ENCODE measurements around the gene KPNA4. TPM values are rescaled to one million over a fixed set of nuclear protein-coding genes. Genes with fewer than 3 reads are reported as not detected.

KPNA4 gene
- polyA plus RNA-seq, 3 donors = 4.4 to 14.7 (median 4.5) TPM

- peaks cover 5 to 11% of the 10 kb centered on the region in 2 donors for H3K9me3 ChIP-seq (replicated peaks in 1 of 2; ENCODE audit: control insufficient read depth in 1 of 2, insufficient read depth in 1 of 2, low read length in 2 of 2)
- Mint-ChIP-seq H3K27me3 (ENCODE audit: low read depth in 3 of 3) (no peaks in the 10 kb centered on the region), H3K27ac (peak overlapping the region in 2 of 7 donors; percentile 2 to 56), H3K4me3 (no peak overlapping the region), H3K9me3 (peaks cover 0 to 12% (median 7%) of the 10 kb centered on the region in 7 donors), H3K4me1 (peaks cover 24% of the 10 kb centered on the region), H3K36me3 (peaks cover 9 to 10% of the 10 kb centered on the region in 2 donors)
- no peak overlapping the region for H3K4me3 ChIP-seq (replicated peaks in 1 of 3; ENCODE audit: low read depth in 2 of 3, low read length in 3 of 3)
- peaks cover 0 to 3% of the 10 kb centered on the region in 2 donors for H3K36me3 ChIP-seq (replicated peaks in 1 of 2; ENCODE audit: control insufficient read depth in 1 of 2, insufficient read depth in 2 of 2, low read length in 2 of 2)
- no CpG with 5 or more reads among the region's 3 CpGs for WGBS (ENCODE audit: insufficient coverage)
- no peaks in the 10 kb centered on the region for H3K27me3 ChIP-seq (ENCODE audit: control insufficient read depth in 2 of 2, insufficient read depth in 2 of 2, low read length in 2 of 2)
- no peak overlapping the region for H3K9ac ChIP-seq (ENCODE audit: insufficient read depth, low read length, poor library complexity, severe bottlenecking)
- H3K27ac ChIP-seq (ENCODE audit: low read depth in 1 of 2, low read length in 2 of 2) = peak overlapping the region in 1 of 2 donors; percentile 7
- H3K79me2 ChIP-seq (ENCODE audit: insufficient read depth, low read length) = peaks cover 100% of the 10 kb centered on the region
- DNase-seq = no peak
- H4K20me1 ChIP-seq (ENCODE audit: insufficient read depth, low read length) = peaks cover 100% of the 10 kb centered on the region
- no peak overlapping the region for H3K4me2 ChIP-seq (replicated peaks; ENCODE audit: extremely low read depth, low read length, poor library complexity, severe bottlenecking)
- no peaks in the 10 kb centered on the region for H3K4me1 ChIP-seq (ENCODE audit: control insufficient read depth in 1 of 2, insufficient read depth in 2 of 2, low read length in 2 of 2)
- TF ChIP-seq, protein P1, sequence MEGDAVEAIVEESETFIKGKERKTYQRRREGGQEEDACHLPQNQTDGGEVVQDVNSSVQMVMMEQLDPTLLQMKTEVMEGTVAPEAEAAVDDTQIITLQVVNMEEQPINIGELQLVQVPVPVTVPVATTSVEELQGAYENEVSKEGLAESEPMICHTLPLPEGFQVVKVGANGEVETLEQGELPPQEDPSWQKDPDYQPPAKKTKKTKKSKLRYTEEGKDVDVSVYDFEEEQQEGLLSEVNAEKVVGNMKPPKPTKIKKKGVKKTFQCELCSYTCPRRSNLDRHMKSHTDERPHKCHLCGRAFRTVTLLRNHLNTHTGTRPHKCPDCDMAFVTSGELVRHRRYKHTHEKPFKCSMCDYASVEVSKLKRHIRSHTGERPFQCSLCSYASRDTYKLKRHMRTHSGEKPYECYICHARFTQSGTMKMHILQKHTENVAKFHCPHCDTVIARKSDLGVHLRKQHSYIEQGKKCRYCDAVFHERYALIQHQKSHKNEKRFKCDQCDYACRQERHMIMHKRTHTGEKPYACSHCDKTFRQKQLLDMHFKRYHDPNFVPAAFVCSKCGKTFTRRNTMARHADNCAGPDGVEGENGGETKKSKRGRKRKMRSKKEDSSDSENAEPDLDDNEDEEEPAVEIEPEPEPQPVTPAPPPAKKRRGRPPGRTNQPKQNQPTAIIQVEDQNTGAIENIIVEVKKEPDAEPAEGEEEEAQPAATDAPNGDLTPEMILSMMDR (IDR thresholded peaks at IDR 0.05) = no peak
- intact Hi-C loops (cut with micrococcal nuclease) = no loop called here
- H2AFZ ChIP-seq (ENCODE audit: insufficient read depth, low read depth, low read length, poor library complexity, severe bottlenecking) = no peak overlapping the region
These were observed 19.9 kb downstream of the KPNA4 start for GRCh38 chr3:160545504-160545871.

- Histone ChIP-seq H3K4me1 (ENCODE audit: control insufficient read depth in 1 of 2, insufficient read depth in 2 of 2, low read length in 2 of 2) (no peaks in the 10 kb centered on the region), H3K9me3 (replicated peaks in 1 of 2; ENCODE audit: control insufficient read depth in 1 of 2, insufficient read depth in 1 of 2, low read length in 2 of 2) (peaks cover 0 to 6% of the 10 kb centered on the region in 2 donors), H2AFZ (ENCODE audit: insufficient read depth, low read depth, low read length, poor library complexity, severe bottlenecking) (no peak overlapping the region), H4K20me1 (ENCODE audit: insufficient read depth, low read length) (peaks cover 100% of the 10 kb centered on the region), H3K4me3 (replicated peaks in 1 of 3; ENCODE audit: low read depth in 2 of 3, low read length in 3 of 3) (no peak overlapping the region), H3K79me2 (ENCODE audit: insufficient read depth, low read length) (peaks cover 100% of the 10 kb centered on the region), H3K9ac (ENCODE audit: insufficient read depth, low read length, poor library complexity, severe bottlenecking) (no peak overlapping the region), H3K27ac (ENCODE audit: low read depth in 1 of 2, low read length in 2 of 2) (peak overlapping the region in 1 of 2 donors; percentile 7), H3K27me3 (ENCODE audit: control insufficient read depth in 2 of 2, insufficient read depth in 2 of 2, low read length in 2 of 2) (no peaks in the 10 kb centered on the region), H3K4me2 (replicated peaks; ENCODE audit: extremely low read depth, low read length, poor library complexity, severe bottlenecking) (no peak overlapping the region), H3K36me3 (replicated peaks in 1 of 2; ENCODE audit: control insufficient read depth in 1 of 2, insufficient read depth in 2 of 2, low read length in 2 of 2) (no peaks in the 10 kb centered on the region)
- intact Hi-C loops (cut with micrococcal nuclease) = no loop called here
- Mint-ChIP-seq H3K9me3 (peaks cover 0 to 7% (median 5%) of the 10 kb centered on the region in 7 donors), H3K27ac (peak overlapping the region in 1 of 7 donors; percentile 56), H3K4me1 (peaks cover 24% of the 10 kb centered on the region), H3K36me3 (peaks cover 7% of the 10 kb centered on the region in 2 donors), H3K27me3 (ENCODE audit: low read depth in 3 of 3) (no peaks in the 10 kb centered on the region), H3K4me3 (no peak overlapping the region)
- WGBS (ENCODE audit: insufficient coverage) = no CpG with 5 or more reads among the region's 2 CpGs
- DNase-seq = no peak
- TF ChIP-seq, protein P1 (IDR thresholded peaks at IDR 0.05) = no peak
These were observed 20.4 kb downstream of the KPNA4 start for GRCh38 chr3:160544844-160545503.

Measured in CD14-positive monocyte (primary cell).